Measurements from ENCODE around the gene SDHAF3. TPM values are rescaled to one million over a fixed set of nuclear protein-coding genes. Genes with fewer than 3 reads are reported as not detected.
"Not testable (repeated sequence)": the region's sequence is repeated elsewhere in the genome, so short reads cannot be mapped to it uniquely, and the experiment has no call there.

Gene SDHAF3
- total RNA-seq, 1 donor from 2014 or later, result 17.1 TPM

DNA sequence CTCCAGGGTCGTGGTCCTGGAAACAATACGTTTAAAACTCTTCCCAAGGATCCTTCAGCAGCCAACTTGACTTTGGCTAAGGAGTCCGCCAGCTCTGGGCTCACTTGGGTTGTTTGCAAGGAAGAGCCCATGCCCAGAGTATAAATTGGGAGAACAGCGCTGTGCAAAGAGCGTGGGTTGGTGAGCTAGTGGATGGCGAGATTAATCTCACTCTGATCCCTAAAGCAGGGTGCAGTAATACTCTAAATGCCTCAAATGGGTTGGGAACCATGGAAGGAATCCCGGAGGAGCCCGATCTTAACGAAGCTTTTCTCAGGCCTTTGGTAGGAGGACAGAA is 495 bp upstream of the SDHAF3 start:
- no peaks in the 10 kb centered on the region for H3K9me3 Mint-ChIP-seq (ENCODE audit: low read depth)
- H3K27me3 Mint-ChIP-seq, result peaks cover 14% of the 10 kb centered on the region
- H3K27ac Mint-ChIP-seq, result peak overlapping the region; percentile 96
- H3K4me3 Mint-ChIP-seq (ENCODE audit: low read depth), result peak overlapping the region; percentile 93
- DNase-seq (ENCODE audit: low spot score, unreplicated experiment), result no peak
- peaks cover 7% of the 10 kb centered on the region for H3K36me3 Mint-ChIP-seq (ENCODE audit: insufficient read depth)
- H3K4me1 Mint-ChIP-seq (ENCODE audit: low read depth), result peaks cover 12% of the 10 kb centered on the region
- TF ChIP-seq, protein P1, sequence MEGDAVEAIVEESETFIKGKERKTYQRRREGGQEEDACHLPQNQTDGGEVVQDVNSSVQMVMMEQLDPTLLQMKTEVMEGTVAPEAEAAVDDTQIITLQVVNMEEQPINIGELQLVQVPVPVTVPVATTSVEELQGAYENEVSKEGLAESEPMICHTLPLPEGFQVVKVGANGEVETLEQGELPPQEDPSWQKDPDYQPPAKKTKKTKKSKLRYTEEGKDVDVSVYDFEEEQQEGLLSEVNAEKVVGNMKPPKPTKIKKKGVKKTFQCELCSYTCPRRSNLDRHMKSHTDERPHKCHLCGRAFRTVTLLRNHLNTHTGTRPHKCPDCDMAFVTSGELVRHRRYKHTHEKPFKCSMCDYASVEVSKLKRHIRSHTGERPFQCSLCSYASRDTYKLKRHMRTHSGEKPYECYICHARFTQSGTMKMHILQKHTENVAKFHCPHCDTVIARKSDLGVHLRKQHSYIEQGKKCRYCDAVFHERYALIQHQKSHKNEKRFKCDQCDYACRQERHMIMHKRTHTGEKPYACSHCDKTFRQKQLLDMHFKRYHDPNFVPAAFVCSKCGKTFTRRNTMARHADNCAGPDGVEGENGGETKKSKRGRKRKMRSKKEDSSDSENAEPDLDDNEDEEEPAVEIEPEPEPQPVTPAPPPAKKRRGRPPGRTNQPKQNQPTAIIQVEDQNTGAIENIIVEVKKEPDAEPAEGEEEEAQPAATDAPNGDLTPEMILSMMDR (IDR thresholded peaks at IDR 0.05; ENCODE audit: unreplicated experiment), result no peak

DNA sequence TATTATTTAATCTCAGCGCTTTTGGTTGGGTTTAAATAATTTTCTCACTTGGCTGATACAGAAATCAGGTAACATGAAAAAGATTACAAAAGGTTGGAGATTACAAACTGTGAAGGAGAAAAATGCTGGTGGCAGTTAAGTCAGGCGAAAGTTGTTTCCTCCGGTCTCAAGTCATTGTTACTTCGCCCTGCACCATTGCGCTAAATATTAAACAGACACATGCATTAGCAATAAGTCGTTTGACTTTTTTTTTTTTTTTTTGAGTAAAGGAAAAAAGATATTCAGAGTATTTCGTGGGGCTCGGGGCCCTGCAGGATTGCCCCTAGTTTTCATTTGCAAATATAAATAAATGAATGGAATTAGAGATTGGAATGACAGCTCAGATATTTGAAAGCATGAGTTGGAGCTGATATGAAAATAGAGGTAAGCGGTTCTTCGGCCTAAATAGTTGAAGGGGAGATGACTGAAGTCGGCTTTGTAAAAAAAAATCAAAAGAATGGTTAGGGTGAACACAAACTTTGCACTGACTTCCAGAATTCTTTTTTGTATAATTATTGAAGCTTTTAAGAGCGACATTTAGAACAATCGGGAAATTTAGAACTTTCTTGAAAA is 914 bp downstream of the SDHAF3 start:
- Mint-ChIP-seq H3K27me3 (peaks cover 13% of the 10 kb centered on the region), H3K4me1 (ENCODE audit: low read depth) (peaks cover 12% of the 10 kb centered on the region), H3K36me3 (ENCODE audit: insufficient read depth) (peaks cover 11% of the 10 kb centered on the region), H3K27ac (peak overlapping the region; percentile 96), H3K9me3 (ENCODE audit: low read depth) (peaks cover 3% of the 10 kb centered on the region), H3K4me3 (ENCODE audit: low read depth) (peak overlapping the region; percentile 93)
- TF ChIP-seq, protein P1 (IDR thresholded peaks at IDR 0.05; ENCODE audit: unreplicated experiment), result no peak
- no peak for DNase-seq (ENCODE audit: low spot score, unreplicated experiment)

DNA sequence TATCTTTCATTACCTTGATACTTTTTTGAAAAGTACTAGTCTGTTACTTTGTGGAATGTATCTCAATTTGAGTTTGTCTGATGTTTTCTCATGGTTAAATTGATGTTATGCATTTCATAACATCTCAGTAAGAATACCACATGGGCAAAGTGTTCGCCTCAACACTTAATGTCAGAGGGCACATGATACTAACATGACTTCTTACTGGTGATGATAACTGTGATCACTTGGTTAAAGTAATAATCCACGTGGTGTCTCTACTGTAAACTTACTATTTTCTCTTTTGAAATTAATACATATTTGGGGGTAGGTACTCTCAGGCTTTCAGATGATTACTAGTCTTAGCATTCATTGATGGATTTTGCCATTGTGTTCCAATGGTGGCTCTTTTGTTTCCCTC is 2.2 kb downstream of the SDHAF3 start:
- H3K36me3 Mint-ChIP-seq (ENCODE audit: insufficient read depth), result peaks cover 16% of the 10 kb centered on the region
- TF ChIP-seq, protein P1 (IDR thresholded peaks at IDR 0.05; ENCODE audit: unreplicated experiment), result no peak
- H3K27me3 Mint-ChIP-seq, result peaks cover 4% of the 10 kb centered on the region
- DNase-seq (ENCODE audit: low spot score, unreplicated experiment), result no peak
- peak overlapping the region; percentile 4 for H3K4me3 Mint-ChIP-seq (ENCODE audit: low read depth)
- no peak overlapping the region for H3K27ac Mint-ChIP-seq
- H3K9me3 Mint-ChIP-seq (ENCODE audit: low read depth), result peaks cover 10% of the 10 kb centered on the region
- peaks cover 12% of the 10 kb centered on the region for H3K4me1 Mint-ChIP-seq (ENCODE audit: low read depth)

- Mint-ChIP-seq H3K27ac (no peak overlapping the region), H3K27me3 (peaks cover under 1% of the 10 kb centered on the region), H3K36me3 (ENCODE audit: insufficient read depth) (peaks cover 19% of the 10 kb centered on the region), H3K4me1 (ENCODE audit: low read depth) (peaks cover 12% of the 10 kb centered on the region), H3K4me3 (ENCODE audit: low read depth) (no peak overlapping the region), H3K9me3 (ENCODE audit: low read depth) (peaks cover 19% of the 10 kb centered on the region)
- TF ChIP-seq, protein P1 (IDR thresholded peaks at IDR 0.05; ENCODE audit: unreplicated experiment), result no peak
- no peak for DNase-seq (ENCODE audit: low spot score, unreplicated experiment)
These were observed 3.4 kb downstream of the SDHAF3 start for GRCh38 chr7:97120713-97121457.

- H3K27me3 Mint-ChIP-seq; H3K27ac Mint-ChIP-seq; H3K4me1 Mint-ChIP-seq (ENCODE audit: low read depth); H3K4me3 Mint-ChIP-seq (ENCODE audit: low read depth); DNase-seq (ENCODE audit: low spot score, unreplicated experiment): not testable (repeated sequence)
- peaks cover 19% of the 10 kb centered on the region for H3K9me3 Mint-ChIP-seq (ENCODE audit: low read depth)
- H3K36me3 Mint-ChIP-seq (ENCODE audit: insufficient read depth), result peaks cover 19% of the 10 kb centered on the region
These were observed 5.6 kb downstream of the SDHAF3 start for GRCh38 chr7:97123115-97123514.

All from progenitor cell of endocrine pancreas (in vitro differentiated cells).